Neutrophil (primary cell): ENCODE data around the gene RIMBP2.

Experiments
- H3K27ac ChIP-seq: fragments of 200-600 bp; sonication (generic); 2 replicates; pipeline ENCODE4 v1.5.1; 2016; ENCODE audit warnings: mild to moderate bottlenecking, moderate library complexity
- H3K27me3 ChIP-seq: fragments of 200-600 bp; sonication (generic); 2 replicates; pipeline ENCODE4 v1.6.0; 2016; ENCODE audit warnings: mild to moderate bottlenecking
- H3K36me3 ChIP-seq: fragments of 200-600 bp; sonication (generic); 2 replicates; pipeline ENCODE4 v1.5.1; 2017
- H3K4me1 ChIP-seq, 2 experiments: fragments of 200-600 bp in 1 of 2; sonication (generic) in 1 of 2; 1 replicate in 1 of 2; 2 replicates in 1 of 2; pipeline versions ENCODE4 v1.5.1 to v1.6.1; 2013 to 2016; ENCODE audit warnings: low read depth in 1 of 2, low read length in 1 of 2, mild to moderate bottlenecking in 1 of 2, moderate library complexity in 1 of 2; ENCODE audit not compliant: control insufficient read depth in 1 of 2, insufficient read depth in 1 of 2
- H3K4me3 ChIP-seq, 2 experiments: fragments of 200-600 bp in 1 of 2; sonication (generic) in 1 of 2; 1 replicate in 1 of 2; 2 replicates in 1 of 2; pipeline ENCODE4 v1.5.1; 2013 to 2016; ENCODE audit warnings: low read depth in 1 of 2, low read length in 1 of 2, mild to moderate bottlenecking in 1 of 2, moderate library complexity in 1 of 2
- H3K9me3 ChIP-seq: fragments of 200-600 bp; sonication (generic); 2 replicates; pipeline ENCODE4 v1.5.1; 2016
- CTCF ChIP-seq: fragments of 200-600 bp; sonication (generic); IDR thresholded peaks from 2 replicates; pipeline ENCODE4 v1.5.1; 2016; ENCODE audit warnings: antibody characterized with exemption

Gene RIMBP2

GRCh38 chr12:130367523-130367922, 348.6 kb downstream of the RIMBP2 start:
- Histone ChIP-seq H3K4me3 (no peak overlapping the region), H3K27me3 (peaks cover 7% of the 10 kb centered on the region), H3K9me3 (no peaks in the 10 kb centered on the region), H3K36me3 (no peaks in the 10 kb centered on the region), H3K4me1 (no peaks in the 10 kb centered on the region), H3K27ac (no peak overlapping the region)
- TF ChIP-seq CTCF, result no peak

- TF ChIP-seq CTCF, result no peak
- Histone ChIP-seq H3K27ac (no peak overlapping the region), H3K9me3 (no peaks in the 10 kb centered on the region), H3K27me3 (peaks cover 7% of the 10 kb centered on the region), H3K4me3 (no peak overlapping the region), H3K36me3 (no peaks in the 10 kb centered on the region), H3K4me1 (no peaks in the 10 kb centered on the region)
Measured at GRCh38 chr12:130367003-130367402, 349.1 kb downstream of the RIMBP2 start.

GRCh38 chr12:130366159-130366558, 349.9 kb downstream of the RIMBP2 start:
- Histone ChIP-seq H3K36me3 (no peaks in the 10 kb centered on the region), H3K27ac (no peak overlapping the region), H3K9me3 (no peaks in the 10 kb centered on the region), H3K27me3 (peaks cover 5% of the 10 kb centered on the region), H3K4me1 (no peaks in the 10 kb centered on the region), H3K4me3 (no peak overlapping the region)
- TF ChIP-seq CTCF, result no peak

GRCh38 chr12:130364578-130364977, 351.5 kb downstream of the RIMBP2 start:
- TF ChIP-seq CTCF, result no peak
- no peaks in the 10 kb centered on the region for H3K4me1 ChIP-seq
- no peak overlapping the region for H3K27ac ChIP-seq
- no peak overlapping the region for H3K4me3 ChIP-seq
- no peaks in the 10 kb centered on the region for H3K9me3 ChIP-seq
- H3K36me3 ChIP-seq, result no peaks in the 10 kb centered on the region
- no peaks in the 10 kb centered on the region for H3K27me3 ChIP-seq

GRCh38 chr12:130362060-130362459, 354.0 kb downstream of the RIMBP2 start:
- Histone ChIP-seq H3K36me3 (no peaks in the 10 kb centered on the region), H3K4me1 (no peaks in the 10 kb centered on the region), H3K27me3 (peaks cover 10% of the 10 kb centered on the region), H3K4me3 (no peak overlapping the region), H3K9me3 (no peaks in the 10 kb centered on the region), H3K27ac (no peak overlapping the region)
- TF ChIP-seq CTCF, result no peak
